Measurements from ENCODE around the gene NAPG.

- no peak for TF ChIP-seq POLR2A (IDR thresholded peaks at IDR 0.05)
- TF ChIP-seq CTCF (IDR thresholded peaks at IDR 0.05 in 4 of 5, conservative IDR thresholded peaks at IDR 0.05 in 1 of 5): no peak
Measured at GRCh38 chr18:10481831-10482230, 44.0 kb upstream of the NAPG start.
